ENCODE measurements around the gene STK40.

STK40 gene

GRCh38 chr1:36421649-36422048 is 35.9 kb upstream of the STK40 start:
- Histone ChIP-seq H2BK120ac (ENCODE audit: insufficient read depth, low read length, poor library complexity) (no peak overlapping the region), H3K79me2 (ENCODE audit: control insufficient read depth, insufficient read depth, low read length, poor library complexity) (no peaks in the 10 kb centered on the region), H4K12ac (ENCODE audit: low read depth, low read length) (no peak overlapping the region), H4K8ac (ENCODE audit: low read depth, low read length) (no peak overlapping the region), H3K9me3 (ENCODE audit: insufficient read depth, low read depth, low read length) (no peaks in the 10 kb centered on the region), H3K79me1 (ENCODE audit: low read length) (peaks cover 3% of the 10 kb centered on the region), H3K23ac (ENCODE audit: low read length) (no peak overlapping the region), H3K4me1 (ENCODE audit: control insufficient read depth in 1 of 2, insufficient read depth in 2 of 2, low read length in 2 of 2) (peaks cover 0 to 7% of the 10 kb centered on the region in 2 experiments), H3K9ac (ENCODE audit: low read length) (no peak overlapping the region), H3K4me3 (ENCODE audit: low read depth, low read length) (no peak overlapping the region), H2AK5ac (ENCODE audit: low read length) (no peak overlapping the region), H4K91ac (ENCODE audit: low read depth, low read length) (no peak overlapping the region), H3K18ac (ENCODE audit: low read length) (no peak overlapping the region), H2BK5ac (ENCODE audit: low read depth, low read length, poor library complexity) (no peak overlapping the region), H3K4me2 (ENCODE audit: low read length) (no peak overlapping the region), H3K27ac (ENCODE audit: low read depth, low read length) (no peak overlapping the region), H3K14ac (ENCODE audit: low read length) (no peak overlapping the region), H3K36me3 (ENCODE audit: control insufficient read depth in 1 of 2, insufficient read depth in 2 of 2, low read length in 2 of 2) (peaks cover 0 to 2% of the 10 kb centered on the region in 2 experiments), H3K4ac (ENCODE audit: low read depth, low read length) (no peak overlapping the region), H2AFZ (ENCODE audit: insufficient read depth, low read length, poor library complexity) (no peak overlapping the region), H3K27me3 (ENCODE audit: insufficient read depth, low read length) (no peaks in the 10 kb centered on the region), H2BK12ac (ENCODE audit: low read length) (no peak overlapping the region)
- no peak for DNase-seq
- WGBS (ENCODE audit: extremely low coverage, insufficient coverage, insufficient read length), result no CpG with 5 or more reads among the region's 7 CpGs

GRCh38 chr1:36420836-36421317 is 35.2 kb upstream of the STK40 start:
- Histone ChIP-seq H2AK5ac (ENCODE audit: low read length) (no peak overlapping the region), H3K9me3 (ENCODE audit: insufficient read depth, low read depth, low read length) (no peaks in the 10 kb centered on the region), H3K79me2 (ENCODE audit: control insufficient read depth, insufficient read depth, low read length, poor library complexity) (no peaks in the 10 kb centered on the region), H3K4me2 (ENCODE audit: low read length) (no peak overlapping the region), H2BK12ac (ENCODE audit: low read length) (peak overlapping the region; percentile 37), H3K14ac (ENCODE audit: low read length) (no peak overlapping the region), H3K27ac (ENCODE audit: low read depth, low read length) (no peak overlapping the region), H3K79me1 (ENCODE audit: low read length) (peaks cover 3% of the 10 kb centered on the region), H4K91ac (ENCODE audit: low read depth, low read length) (peak overlapping the region; percentile 60), H3K36me3 (ENCODE audit: control insufficient read depth in 1 of 2, insufficient read depth in 2 of 2, low read length in 2 of 2) (peaks cover 0 to 5% of the 10 kb centered on the region in 2 experiments), H2AFZ (ENCODE audit: insufficient read depth, low read length, poor library complexity) (peak overlapping the region; percentile 13), H2BK5ac (ENCODE audit: low read depth, low read length, poor library complexity) (peak overlapping the region; percentile 13), H3K23ac (ENCODE audit: low read length) (no peak overlapping the region), H3K9ac (ENCODE audit: low read length) (peak overlapping the region; percentile 0), H3K4me1 (ENCODE audit: control insufficient read depth in 1 of 2, insufficient read depth in 2 of 2, low read length in 2 of 2) (peaks cover 0 to 3% of the 10 kb centered on the region in 2 experiments), H3K27me3 (ENCODE audit: insufficient read depth, low read length) (no peaks in the 10 kb centered on the region), H3K4me3 (ENCODE audit: low read depth, low read length) (no peak overlapping the region), H4K8ac (ENCODE audit: low read depth, low read length) (peak overlapping the region; percentile 21), H2BK120ac (ENCODE audit: insufficient read depth, low read length, poor library complexity) (peak overlapping the region; percentile 9), H3K18ac (ENCODE audit: low read length) (peak overlapping the region; percentile 12), H3K4ac (ENCODE audit: low read depth, low read length) (peak overlapping the region; percentile 5), H4K12ac (ENCODE audit: low read depth, low read length) (peak overlapping the region; percentile 6)
- no CpG with 5 or more reads among the region's 13 CpGs for WGBS (ENCODE audit: extremely low coverage, insufficient coverage, insufficient read length)
- DNase-seq, result peak; percentile 82 to 92

- H4K91ac ChIP-seq (ENCODE audit: low read depth, low read length), result no peak overlapping the region
Measured at GRCh38 chr1:36420409-36420808, 34.7 kb upstream of the STK40 start.

GRCh38 chr1:36419569-36419968 is 33.8 kb upstream of the STK40 start:
- no peak overlapping the region for H3K18ac ChIP-seq (ENCODE audit: low read length)
- H2BK5ac ChIP-seq (ENCODE audit: low read depth, low read length, poor library complexity), result no peak overlapping the region
- H3K4me1 ChIP-seq (ENCODE audit: control insufficient read depth in 1 of 2, insufficient read depth in 2 of 2, low read length in 2 of 2), result peaks cover 0 to 3% of the 10 kb centered on the region in 2 experiments
- no peak overlapping the region for H3K4me2 ChIP-seq (ENCODE audit: low read length)
- H3K14ac ChIP-seq (ENCODE audit: low read length), result no peak overlapping the region
- no peak overlapping the region for H4K12ac ChIP-seq (ENCODE audit: low read depth, low read length)
- H3K27me3 ChIP-seq (ENCODE audit: insufficient read depth, low read length), result no peaks in the 10 kb centered on the region
- no peak overlapping the region for H2AK5ac ChIP-seq (ENCODE audit: low read length)
- peaks cover 3% of the 10 kb centered on the region for H3K79me1 ChIP-seq (ENCODE audit: low read length)
- no peak overlapping the region for H3K4me3 ChIP-seq (ENCODE audit: low read depth, low read length)
- DNase-seq, result no peak
- WGBS (ENCODE audit: extremely low coverage, insufficient coverage, insufficient read length), result no CpG with 5 or more reads among the region's 4 CpGs
- H3K79me2 ChIP-seq (ENCODE audit: control insufficient read depth, insufficient read depth, low read length, poor library complexity), result no peaks in the 10 kb centered on the region
- no peak overlapping the region for H4K8ac ChIP-seq (ENCODE audit: low read depth, low read length)
- H3K4ac ChIP-seq (ENCODE audit: low read depth, low read length), result no peak overlapping the region
- no peak overlapping the region for H2AFZ ChIP-seq (ENCODE audit: insufficient read depth, low read length, poor library complexity)
- H4K91ac ChIP-seq (ENCODE audit: low read depth, low read length), result no peak overlapping the region
- H2BK12ac ChIP-seq (ENCODE audit: low read length), result no peak overlapping the region
- no peak overlapping the region for H2BK120ac ChIP-seq (ENCODE audit: insufficient read depth, low read length, poor library complexity)
- peaks cover 0 to 5% of the 10 kb centered on the region in 2 experiments for H3K36me3 ChIP-seq (ENCODE audit: control insufficient read depth in 1 of 2, insufficient read depth in 2 of 2, low read length in 2 of 2)
- no peak overlapping the region for H3K23ac ChIP-seq (ENCODE audit: low read length)
- H3K9me3 ChIP-seq (ENCODE audit: insufficient read depth, low read depth, low read length), result no peaks in the 10 kb centered on the region
- H3K27ac ChIP-seq (ENCODE audit: low read depth, low read length), result no peak overlapping the region
- H3K9ac ChIP-seq (ENCODE audit: low read length), result no peak overlapping the region

More at GRCh38 chr1:36420409-36420808, 34.7 kb upstream of the STK40 start:
- Histone ChIP-seq H3K9ac (ENCODE audit: low read length) (no peak overlapping the region), H2AK5ac (ENCODE audit: low read length) (no peak overlapping the region), H3K18ac (ENCODE audit: low read length) (no peak overlapping the region), H3K4me2 (ENCODE audit: low read length) (no peak overlapping the region), H2BK12ac (ENCODE audit: low read length) (no peak overlapping the region), H3K79me1 (ENCODE audit: low read length) (peaks cover 3% of the 10 kb centered on the region), H2BK120ac (ENCODE audit: insufficient read depth, low read length, poor library complexity) (no peak overlapping the region), H3K9me3 (ENCODE audit: insufficient read depth, low read depth, low read length) (no peaks in the 10 kb centered on the region), H2BK5ac (ENCODE audit: low read depth, low read length, poor library complexity) (no peak overlapping the region), H3K27ac (ENCODE audit: low read depth, low read length) (no peak overlapping the region), H3K79me2 (ENCODE audit: control insufficient read depth, insufficient read depth, low read length, poor library complexity) (no peaks in the 10 kb centered on the region), H3K4me3 (ENCODE audit: low read depth, low read length) (no peak overlapping the region), H3K14ac (ENCODE audit: low read length) (no peak overlapping the region), H3K36me3 (ENCODE audit: control insufficient read depth in 1 of 2, insufficient read depth in 2 of 2, low read length in 2 of 2) (peaks cover 0 to 5% of the 10 kb centered on the region in 2 experiments), H3K4ac (ENCODE audit: low read depth, low read length) (no peak overlapping the region), H3K23ac (ENCODE audit: low read length) (no peak overlapping the region), H4K8ac (ENCODE audit: low read depth, low read length) (no peak overlapping the region), H3K4me1 (ENCODE audit: control insufficient read depth in 1 of 2, insufficient read depth in 2 of 2, low read length in 2 of 2) (peaks cover 0 to 3% of the 10 kb centered on the region in 2 experiments), H3K27me3 (ENCODE audit: insufficient read depth, low read length) (no peaks in the 10 kb centered on the region), H2AFZ (ENCODE audit: insufficient read depth, low read length, poor library complexity) (no peak overlapping the region), H4K12ac (ENCODE audit: low read depth, low read length) (no peak overlapping the region)
- no CpG with 5 or more reads among the region's 5 CpGs for WGBS (ENCODE audit: extremely low coverage, insufficient coverage, insufficient read length)
- no peak for DNase-seq

Data from trophoblast cell (in vitro differentiated cells and primary cell).